ENCODE data around the gene VPREB3.
A peak's percentile ranks its signal among the peaks of the same experiment; 100 is the strongest.
"Not testable (repeated sequence)": the region's sequence is repeated elsewhere in the genome, so short reads cannot be mapped to it uniquely, and the experiment has no call there.

Gene VPREB3

DNA sequence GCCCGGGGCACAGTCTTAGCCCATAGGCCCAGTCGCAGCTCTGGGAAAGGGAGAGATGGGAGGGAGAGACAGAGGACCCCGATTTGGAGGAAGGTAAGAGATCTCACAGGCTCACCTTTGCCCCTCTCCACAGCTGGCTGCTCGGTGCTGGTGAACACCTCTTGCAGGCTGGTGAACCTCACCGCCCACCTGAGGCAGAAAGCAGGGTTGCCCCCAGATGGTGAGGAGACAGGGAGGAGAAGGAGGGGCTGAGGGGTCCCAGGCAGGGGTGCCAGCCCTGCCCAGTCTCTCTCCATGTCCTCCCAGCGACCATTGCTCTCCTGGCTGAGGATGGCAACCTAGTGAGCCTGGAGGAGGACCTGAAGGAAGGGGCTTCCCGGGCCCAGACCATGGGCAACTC is 9.7 kb upstream of the VPREB3 start:
- no peak for DNase-seq

DNA sequence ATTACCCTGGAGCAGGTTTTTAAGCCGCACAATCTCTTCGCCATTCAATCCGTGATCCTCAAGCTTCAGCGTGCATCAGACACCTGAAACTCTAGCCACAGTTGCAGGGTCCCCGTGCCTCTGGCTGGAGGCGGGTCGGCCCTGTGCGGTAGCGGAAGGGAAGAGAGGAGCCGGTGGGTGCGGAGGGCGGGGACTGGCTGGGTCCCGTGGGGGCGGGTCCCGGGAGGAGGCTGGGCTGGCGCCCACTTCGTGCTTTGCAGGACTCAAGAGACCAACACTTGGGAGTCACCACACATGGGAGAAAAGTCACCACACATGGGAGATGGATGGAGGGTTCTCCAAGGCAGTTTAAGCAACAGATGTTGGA is 9.3 kb upstream of the VPREB3 start:
- peak; percentile 29 for DNase-seq

- DNase-seq: no peak
These were observed 8.8 kb upstream of the VPREB3 start, which contains the start of gene C22orf15 for GRCh38 chr22:23762842-23763578. Gene C22orf15, plus strand, starts transcription at chr22:23762990. Its CDS starts 317 bp downstream, at chr22:23763307.

DNA sequence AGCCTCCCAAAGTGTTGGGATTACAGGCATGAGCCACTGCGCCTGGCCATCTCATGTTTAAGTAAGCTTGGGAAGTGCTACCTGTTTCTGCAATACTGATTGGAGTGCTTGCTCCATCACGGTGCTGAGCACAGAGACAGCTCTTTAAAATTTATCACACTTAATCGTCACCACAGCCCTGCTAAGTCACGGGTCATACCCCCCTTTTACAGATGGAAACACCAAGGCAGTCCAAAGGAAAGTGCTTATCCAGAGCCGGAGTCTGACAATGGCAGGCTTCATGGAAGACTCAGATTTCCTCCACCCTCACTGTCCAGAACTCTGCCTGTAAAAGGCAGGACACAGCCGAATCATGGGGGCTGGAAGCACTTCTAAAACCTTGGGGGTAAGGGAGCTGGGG is 5.8 kb upstream of the VPREB3 start:
- DNase-seq: no peak

GRCh38 chr22:23759566-23759965 is 5.3 kb upstream of the VPREB3 start:
- DNase-seq: no peak

DNA sequence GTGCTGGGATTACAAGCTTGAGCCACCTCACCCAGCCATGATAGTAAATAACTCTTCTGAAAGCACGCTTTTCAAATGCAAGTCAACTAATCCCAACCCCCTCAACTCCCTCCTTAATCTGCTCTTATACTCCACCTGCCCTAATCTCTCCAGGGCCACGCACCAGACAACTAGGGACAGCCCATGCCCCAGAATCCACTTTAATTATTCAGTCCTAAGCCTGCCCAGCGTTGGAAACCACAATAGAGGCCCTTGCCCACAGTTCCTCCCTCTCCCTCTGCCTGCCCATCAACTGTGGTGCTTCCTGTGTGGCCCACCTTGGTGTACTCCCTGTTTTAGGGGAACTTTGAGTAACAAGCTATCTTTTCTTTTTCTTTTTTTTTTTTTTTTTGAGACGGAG is 2.7 kb upstream of the VPREB3 start:
- no peak for DNase-seq

DNA sequence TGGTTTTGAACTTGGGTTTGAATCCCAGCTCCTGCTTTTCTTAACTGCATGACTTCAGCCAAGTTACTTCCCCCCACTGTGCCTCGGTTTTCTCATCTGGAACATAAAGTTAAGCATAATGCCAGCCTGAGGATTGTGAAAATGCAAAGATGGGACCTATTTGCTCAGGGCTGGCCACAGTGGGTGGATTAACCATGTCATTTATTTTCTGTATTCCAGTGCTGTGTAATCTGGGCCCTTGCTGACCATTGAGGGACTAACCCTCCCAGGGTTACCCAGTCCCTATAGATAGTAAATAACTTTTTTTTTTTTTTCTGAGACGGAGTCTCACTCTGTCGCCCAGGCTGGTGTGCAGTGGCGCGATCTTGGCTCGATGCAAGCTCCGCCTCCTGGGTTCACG is 1.5 kb upstream of the VPREB3 start:
- DNase-seq: no peak

- DNase-seq: no peak
These were observed 883 bp upstream of the VPREB3 start for GRCh38 chr22:23754980-23755636.

DNA sequence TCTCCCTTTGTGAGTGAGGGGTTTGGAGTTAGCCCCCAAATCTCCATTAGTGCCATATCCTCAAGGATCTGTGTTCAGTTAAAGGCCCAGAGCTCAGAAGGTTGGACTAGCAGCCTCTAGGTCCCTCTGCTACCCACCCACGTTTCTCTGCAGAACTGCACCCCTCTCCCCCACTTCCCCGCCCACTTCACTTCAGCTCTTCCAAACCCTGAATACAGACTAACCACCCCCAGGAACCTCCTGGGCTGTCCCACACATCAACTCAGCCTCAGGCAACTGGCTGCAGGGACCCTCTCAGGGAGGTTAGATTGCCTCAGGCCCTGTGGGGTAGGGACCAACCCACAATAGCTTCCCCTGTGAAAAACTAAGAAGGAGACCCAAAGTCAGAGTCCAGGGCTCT is 840 bp downstream of the VPREB3 start:
- DNase-seq: no peak

GRCh38 chr22:23752750-23753149 is 1.5 kb downstream of the VPREB3 start:
- peak; percentile 16 for DNase-seq

DNA sequence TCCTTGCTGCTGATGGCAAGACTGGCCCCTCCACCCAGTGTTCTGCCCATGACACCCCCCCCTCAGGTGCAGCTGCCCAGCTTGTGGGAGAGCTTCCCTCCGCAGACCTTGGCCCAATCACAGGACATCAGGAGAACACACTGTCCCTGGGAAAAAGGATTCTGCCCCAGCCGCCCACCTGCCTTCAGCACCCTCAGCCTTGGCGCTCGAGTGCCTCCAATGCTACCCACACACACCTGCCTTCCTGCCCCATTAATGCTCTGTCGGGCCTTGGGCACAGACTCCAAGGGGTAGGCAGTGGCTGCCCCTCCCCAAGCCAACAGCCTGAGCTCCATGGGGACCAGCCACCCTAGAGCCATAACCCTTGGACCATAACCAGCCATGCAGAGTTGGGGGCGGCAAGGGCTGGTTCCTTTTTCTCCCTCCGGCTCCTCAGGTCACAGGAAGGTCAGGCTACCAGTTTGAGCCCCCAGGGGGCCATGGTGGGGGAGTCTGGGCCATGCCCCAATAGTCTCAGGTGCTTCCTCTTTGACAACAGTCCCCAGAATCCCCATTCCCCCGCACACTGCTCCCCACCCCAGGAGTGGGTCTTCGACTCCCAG is 2.0 kb downstream of the VPREB3 start:
- DNase-seq: peak; percentile 78

GRCh38 chr22:23751441-23751996 is 2.7 kb downstream of the VPREB3 start:
- DNase-seq: no peak

DNA sequence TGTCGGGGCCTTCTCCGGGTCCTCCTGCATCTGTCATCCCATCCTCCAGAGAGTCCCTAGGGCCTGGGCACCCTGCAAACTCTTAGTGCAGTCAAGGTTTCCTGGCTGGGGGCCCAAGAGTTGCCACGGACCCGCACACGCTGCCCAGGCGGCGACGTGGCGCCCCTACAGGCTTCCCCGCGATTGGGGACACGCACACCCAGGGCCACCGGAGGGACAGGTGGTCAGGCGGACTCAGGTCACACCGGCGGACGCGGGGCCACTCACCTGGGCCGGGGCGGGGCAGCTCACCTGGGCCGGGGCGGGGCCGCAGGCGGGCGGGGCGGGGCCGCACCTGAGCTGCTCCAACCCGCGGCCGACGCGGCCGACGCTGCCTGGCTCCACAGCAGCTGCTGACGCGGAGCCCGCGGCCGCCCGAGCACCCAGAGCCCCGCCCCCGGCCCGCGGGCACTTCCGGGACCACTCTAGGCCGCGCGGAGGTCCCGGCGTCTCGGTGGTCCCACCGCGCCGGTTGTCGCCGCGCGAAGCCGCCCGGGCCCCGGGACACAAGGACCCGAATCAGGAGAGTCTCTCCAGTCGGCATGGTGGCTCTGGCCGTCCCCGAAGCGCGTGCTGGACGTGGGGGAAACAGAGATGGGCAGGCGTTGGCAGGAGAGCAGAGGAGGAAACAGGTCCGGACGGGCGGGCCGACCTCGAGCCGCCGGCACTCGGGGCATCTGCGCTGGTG is 3.3 kb downstream of the VPREB3 start, which contains the start of gene ZNF70:
Gene ZNF70 (minus strand): TSS at position 399 of the 727 bp plus-strand sequence. CDS start 5,972 bp downstream, outside the sequence.
- peak; percentile 89 for DNase-seq

DNA sequence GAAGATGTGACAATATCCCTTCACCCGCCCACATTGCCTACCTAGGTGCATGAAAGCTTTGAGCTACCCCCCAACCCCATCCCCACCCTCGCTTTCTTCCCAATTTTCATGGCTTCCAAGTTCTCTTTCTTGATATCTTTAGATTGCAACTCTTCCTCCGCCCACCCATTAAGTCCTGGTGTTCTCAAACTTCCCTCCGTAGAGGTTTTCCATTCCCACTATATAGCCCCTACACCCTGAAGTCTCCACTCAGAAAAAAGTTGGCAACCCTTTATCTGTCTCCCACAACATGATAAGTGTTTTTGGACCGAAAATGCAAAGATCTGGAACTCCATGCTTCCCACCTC is 3.9 kb downstream of the VPREB3 start:
- no peak for DNase-seq

DNA sequence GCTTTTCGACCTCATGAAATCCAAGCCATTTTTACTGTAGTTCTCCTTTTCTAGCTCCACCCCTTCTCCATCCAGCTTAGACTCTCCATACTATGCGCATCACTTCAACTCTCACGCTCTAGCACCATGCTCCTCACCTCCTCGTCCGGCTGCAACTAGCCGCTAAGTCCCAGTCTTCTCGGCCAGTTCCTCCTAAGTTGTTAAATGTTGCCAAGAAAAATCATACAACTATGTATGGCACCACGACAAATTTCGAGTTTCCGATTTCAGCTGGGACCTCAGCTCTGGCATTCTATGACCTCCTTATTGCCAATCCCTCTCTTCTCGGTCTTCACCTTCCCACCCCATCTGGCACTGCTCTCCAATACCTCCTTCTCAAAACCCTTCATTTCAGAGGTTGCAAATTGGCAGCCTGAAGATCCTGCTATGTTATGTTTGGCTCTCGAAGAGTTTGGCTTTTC is 4.4 kb downstream of the VPREB3 start:
- no peak for DNase-seq

GRCh38 chr22:23745791-23746190 is 8.4 kb downstream of the VPREB3 start:
- no peak for DNase-seq

GRCh38 chr22:23744485-23744884 is 9.7 kb downstream of the VPREB3 start:
- DNase-seq: no peak

- no peak for DNase-seq
These were observed 10.2 kb downstream of the VPREB3 start for GRCh38 chr22:23744001-23744400.

GRCh38 chr22:23743303-23743705 is 10.9 kb downstream of the VPREB3 start:
- DNase-seq: no peak

GRCh38 chr22:23742505-23743264 is 11.5 kb downstream of the VPREB3 start:
- no peak for DNase-seq

- no peak for DNase-seq
These were observed 16.5 kb downstream of the VPREB3 start for GRCh38 chr22:23737696-23738095.

DNA sequence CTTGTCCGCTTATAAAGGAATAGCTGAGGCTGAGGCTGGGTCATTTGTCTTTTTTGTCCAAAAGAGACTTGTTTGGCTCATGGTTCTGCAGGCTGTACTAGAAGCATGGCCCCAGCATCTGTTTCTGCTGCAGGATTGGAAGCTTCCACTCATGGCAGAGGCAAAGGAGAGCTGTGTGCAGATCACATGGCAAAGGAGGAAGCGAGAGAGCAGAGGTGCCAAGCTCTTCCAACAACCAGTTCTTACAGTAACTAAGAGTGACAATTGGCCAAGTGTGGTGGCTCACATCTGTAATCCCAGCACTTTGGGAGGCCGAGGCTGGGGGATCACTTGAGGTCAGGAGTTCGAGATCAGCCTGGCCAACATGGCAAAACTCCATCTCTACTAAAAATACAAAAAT is 26.1 kb downstream of the VPREB3 start:
- not testable (repeated sequence) for DNase-seq
